Pulmonary artery endothelial cell (primary cell): ENCODE measurements around the gene GDPD2. TPM values are rescaled to one million over a fixed set of nuclear protein-coding genes. Genes with fewer than 3 reads are reported as not detected.

Experiments
- DNase-seq: peaks from one replicate; pipeline ENCODE4 v3.0.0-alpha.2; 2011; ENCODE audit warnings: low read depth, low spot score
- total RNA-seq: library from RNA; depleted of rRNA; stranded (reverse); fragments of >200 nt; gene quantifications from 2 replicates; pipeline ENCODE4 v1.2.3, GENCODE V29; 2014

The GDPD2 gene
- total RNA-seq, 1 donor from 2014 or later: not detected

DNA sequence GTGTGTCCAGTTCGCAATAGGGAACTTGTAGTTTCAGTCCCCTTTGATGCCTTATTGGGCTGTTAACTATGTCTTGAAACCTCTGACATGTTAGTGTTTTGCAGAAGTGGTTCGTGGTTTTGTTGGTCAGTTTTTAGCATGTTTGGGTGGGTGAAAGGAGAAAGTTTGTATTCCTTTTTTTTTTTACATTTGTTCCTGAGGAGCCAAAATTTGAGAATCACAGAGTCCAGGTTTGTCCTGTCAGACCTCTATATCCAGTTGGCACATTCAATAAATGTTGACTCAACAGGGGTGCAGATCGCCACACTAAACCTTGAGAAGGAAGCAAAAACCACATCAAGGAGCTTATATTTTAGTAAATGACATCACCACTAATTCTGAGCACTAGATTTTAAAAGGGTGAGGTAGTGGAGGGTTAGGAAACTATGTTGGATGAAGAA, 47.8 kb downstream of the GDPD2 start:
- DNase-seq: no peak

DNA sequence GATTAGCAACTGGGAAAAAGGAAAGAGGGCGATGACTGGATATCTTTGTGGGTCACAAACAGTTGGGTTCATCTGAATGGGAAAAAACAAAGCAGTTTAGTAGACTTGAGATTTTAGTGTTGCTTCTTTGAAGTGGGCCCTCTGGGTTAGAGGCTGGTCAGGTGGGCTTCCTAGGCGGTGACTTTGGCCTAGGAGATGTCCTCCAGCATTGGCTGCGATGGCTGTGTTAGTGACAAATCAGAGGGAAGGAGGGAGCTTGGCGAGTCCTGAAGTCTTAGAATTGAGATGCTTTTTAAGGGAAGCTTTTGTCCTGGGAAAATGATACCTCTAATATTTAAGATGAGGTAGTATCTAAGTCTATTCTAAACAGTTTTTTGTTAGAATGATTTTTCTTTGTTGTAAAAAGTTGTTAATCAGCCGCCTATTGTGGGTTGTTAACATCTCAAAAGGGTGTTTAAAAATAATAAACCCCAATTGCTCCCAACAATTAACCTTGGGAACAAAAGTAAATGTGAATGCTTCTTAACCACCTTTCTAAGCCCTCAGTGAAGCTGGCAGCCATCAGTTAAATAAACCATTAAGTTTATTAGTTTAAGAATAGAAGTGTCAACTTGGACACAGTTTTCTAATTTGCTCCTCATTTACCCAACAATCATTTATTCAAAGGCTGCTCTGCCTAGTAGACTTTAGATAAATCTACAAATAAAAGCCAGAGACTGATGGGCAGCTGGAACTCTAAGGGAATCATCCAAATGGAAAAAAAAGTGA, 53.2 kb downstream of the GDPD2 start:
- no peak for DNase-seq

DNA sequence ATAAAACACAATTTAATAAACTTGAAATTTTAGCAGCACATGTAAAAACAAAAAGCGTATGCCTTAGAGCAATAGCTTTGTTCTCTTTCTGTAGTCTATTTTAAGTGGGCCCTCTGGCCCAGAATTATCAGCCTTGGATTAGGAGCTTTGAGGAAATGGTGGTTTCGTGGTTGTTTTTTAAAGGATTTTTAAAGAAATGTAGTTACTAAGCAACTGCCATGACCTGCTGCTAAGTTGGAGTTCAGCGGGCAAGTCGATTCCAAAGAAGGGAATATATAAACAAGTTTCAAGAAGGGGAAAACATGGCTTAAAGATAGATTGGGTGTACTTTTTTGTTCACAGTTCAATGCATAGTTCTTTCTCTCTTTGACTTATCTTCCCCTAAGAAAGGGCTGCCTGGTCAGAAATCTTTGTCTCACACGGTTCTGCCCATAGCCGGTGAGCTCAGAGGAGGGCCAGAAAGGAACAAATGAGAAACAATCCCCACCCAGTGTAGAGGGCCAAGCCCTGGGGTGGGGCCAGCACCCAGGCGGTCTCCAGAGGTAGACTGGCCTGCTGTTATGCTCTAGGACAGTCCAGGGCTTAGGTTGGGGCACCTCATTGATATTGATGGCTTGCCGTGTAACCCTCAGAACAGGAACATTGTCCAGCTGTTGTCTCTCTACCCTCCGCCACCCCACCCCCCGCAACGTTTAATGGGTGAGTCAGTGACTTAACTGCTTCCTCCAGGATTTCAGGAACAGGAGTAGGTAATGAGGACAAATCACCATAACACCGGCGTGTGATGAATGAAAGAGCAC, 54.0 kb downstream of the GDPD2 start:
- DNase-seq: no peak

DNA sequence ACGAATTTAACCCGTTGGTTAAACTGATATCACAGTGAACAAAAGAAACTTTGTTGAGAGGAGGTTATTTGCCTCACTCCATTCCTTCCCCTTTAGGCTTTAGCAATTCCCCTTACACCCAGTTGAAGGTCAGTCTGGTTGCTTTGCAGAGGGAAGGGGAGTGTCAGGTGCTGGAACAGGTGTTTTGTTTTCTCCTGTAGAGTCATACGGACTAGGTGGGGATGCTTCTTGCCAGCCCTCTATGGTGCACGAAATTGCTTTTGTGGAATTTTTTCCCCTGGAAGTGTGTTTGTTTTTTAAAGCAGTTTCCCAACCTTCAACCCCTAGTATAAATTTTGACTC, 54.6 kb downstream of the GDPD2 start:
- DNase-seq: no peak

DNA sequence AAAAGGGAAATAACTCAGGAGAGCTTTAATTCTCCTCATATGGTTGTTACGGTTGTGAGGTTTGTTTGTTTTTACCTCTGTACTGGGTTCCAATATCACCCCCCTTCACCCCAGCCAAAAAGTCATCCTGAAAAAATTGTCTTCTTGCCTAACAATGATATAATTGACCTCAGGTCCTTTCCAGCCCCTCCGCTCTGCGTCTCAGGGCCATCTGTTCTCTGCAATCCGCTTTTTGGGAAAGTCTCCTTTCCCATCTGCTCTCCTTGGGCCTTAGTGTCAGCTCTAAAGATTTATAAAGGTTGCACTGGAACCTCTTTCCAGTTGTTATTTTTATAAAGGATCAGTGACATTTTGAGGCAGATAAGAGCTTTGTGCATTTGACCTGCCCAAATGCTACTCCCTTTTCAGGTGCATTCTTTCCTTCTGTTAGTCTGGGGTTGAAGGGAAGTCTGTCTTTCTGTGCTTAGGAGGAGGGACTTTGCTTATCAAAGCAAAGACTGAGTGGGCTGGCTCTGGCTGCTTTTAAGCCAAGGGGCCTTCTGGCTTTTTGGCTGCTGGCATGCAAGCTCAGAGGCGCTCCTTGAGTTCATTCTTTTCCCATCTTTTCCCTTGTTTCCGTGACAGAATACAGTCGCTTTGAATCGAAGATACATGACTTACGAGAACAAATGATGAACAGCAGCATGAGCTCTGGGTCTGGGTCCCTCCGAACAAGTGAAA, 55.6 kb downstream of the GDPD2 start:
- no peak for DNase-seq

DNA sequence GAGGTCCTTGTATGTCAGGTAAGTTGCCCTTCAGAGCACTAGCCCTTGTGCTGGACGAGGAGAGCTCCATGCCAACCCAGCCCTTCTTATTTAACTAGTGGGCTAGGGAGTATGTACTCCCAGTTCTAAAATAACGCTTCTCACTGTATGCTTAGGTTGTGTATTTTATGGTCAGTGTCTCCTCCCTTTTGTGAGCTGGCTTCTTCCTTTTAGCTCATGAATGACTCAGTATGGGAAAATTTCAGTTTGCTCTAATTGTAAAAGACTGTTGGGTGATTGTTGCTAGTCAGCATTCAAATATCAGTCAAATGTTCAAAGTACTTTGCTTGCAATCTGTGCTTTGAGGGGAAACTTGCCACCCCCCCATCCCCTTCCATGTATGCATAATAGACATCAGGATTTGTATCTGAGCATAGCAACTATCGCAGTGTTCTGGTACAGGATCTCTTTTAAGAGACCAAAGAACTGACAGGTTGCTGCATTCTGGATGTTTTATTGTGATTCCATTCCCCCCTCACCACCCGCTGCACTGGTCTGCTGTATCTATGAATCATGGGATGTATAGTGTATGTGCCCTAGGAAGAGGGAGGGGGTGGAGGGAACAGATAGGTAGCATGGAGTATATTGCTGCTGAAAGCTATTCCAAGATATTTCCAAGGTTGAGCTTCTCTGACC, 56.3 kb downstream of the GDPD2 start:
- DNase-seq: no peak

DNA sequence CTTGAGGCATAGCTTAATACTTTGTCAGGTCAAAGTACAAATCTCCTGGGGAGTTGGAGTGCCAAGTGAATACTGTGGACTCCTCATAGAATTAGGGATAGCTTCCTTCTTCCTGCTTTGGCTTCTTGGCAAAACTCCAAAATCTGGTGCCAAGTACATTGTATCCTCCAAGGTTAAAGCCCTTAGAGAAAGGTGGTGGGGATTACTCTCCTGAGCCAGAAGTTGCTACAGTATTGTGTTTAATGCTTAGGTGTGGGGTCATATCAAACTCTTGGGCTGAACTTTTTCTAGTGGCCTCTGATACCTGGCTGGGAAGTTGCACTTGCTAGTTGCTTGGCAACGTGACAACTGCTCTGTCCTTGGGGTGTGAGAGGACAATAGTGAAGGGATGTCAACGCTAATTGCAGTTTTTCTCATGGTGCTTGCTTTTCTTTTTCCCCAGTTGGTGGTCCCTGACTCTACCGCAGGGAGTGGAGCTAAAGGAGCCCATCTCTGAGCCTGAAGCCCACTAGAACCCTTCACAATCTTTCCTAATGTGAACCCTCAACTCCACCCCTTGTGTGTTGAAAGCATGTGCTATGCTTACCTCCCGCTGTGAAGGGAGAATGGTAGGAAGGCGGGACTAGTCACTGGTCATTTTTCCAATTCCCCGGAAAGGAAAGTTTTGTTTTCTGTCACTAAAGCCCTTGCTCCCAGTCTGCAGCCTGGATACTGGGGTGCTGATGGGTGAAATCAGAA, 57.0 kb downstream of the GDPD2 start:
- no peak for DNase-seq

DNA sequence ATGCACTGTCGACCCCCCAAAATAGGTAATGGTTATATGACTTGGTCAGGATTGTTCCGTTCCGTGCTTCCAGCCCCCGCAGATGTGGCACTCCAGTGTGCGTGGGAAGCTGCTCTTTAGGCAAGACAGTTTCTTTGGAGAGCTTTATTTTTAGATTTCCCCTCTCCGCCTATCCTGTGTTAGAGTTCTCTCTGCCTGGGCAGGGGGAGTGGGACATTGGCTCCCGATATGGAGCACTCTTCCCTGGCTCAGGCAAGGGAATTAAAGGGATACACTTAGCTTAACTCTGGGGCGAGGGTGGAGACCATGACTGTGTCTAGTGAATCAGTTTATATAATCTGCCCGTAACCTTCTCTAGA, 57.5 kb downstream of the GDPD2 start:
- no peak for DNase-seq

DNA sequence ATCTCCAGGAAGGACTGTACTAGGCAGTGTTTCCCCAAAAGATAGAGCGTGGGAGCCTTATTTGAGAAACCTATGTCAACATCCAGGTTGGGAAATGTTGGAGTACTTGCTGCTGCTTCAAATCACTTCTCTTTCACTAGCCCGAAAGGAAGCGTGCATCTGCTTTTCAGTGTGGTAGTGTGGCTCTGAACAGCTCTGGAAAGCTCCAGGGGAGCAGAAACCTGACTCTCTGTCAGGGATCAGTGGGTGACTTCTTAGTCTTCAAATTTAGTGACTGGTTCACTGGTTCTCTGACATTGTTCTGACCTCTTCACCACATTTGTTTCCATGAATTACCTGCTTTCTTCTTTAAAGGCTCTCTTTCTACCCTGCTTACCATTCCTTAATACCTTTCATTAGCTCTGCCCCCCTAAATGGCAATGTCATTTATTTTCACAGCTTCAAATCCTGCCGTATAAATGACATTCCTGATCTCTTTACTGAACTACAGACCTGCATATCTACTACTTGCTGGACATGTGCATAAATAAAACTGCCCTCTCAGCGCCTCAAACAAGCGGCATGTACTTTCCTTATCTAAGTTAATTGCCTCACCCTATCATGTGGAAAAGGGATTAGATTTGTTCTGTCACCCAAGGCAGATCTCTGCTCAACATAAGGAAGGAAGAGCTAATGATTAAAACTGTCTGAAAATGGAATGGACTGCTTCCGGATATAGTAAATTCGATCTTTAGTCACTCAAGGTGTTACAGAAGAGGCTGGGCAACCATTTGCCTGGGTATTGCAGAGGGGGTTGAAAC, 58.6 kb downstream of the GDPD2 start:
- no peak for DNase-seq

DNA sequence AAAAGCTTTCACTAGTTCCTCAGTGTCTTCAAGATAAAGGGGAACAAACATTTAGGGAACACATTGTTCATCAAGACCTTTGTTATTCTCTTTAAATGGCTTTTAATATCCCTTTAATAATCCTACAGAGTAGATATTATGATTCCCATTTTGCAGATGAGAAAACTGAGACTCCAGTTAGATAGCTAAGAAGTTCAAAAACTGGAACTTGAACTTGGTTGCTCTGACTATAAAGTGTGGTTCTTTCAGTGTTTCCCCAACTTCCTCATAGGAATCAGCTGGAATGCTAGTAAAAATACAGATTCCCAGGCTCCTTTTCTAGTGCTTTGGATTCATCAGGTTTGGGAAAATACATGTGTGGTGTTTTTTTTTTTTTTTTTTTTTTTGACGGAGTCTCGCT, 59.2 kb downstream of the GDPD2 start:
- no peak for DNase-seq

Other genes with a start within 250 kb of the GDPD2 start
- not detected in 2 replicates for gene DGAT2L6, start 245.8 kb upstream of the GDPD2 start, total RNA-seq
- not detected in 2 replicates for gene AWAT1, start 188.7 kb upstream of the GDPD2 start, total RNA-seq
- gene P2RY4, start 163.1 kb upstream of the GDPD2 start, total RNA-seq: not detected in 2 replicates
- gene ARR3, start 155.0 kb upstream of the GDPD2 start, total RNA-seq: not detected in 2 replicates
- not detected in 2 replicates for gene RAB41, start 141.1 kb upstream of the GDPD2 start, total RNA-seq
- 33.9 and 37.7 TPM in 2 replicates for gene PDZD11, start 133.4 kb upstream of the GDPD2 start, total RNA-seq
- gene KIF4A, start 133.2 kb upstream of the GDPD2 start, total RNA-seq: 13.9 and 26.9 TPM in 2 replicates
- 3.0 and 4.2 TPM in 2 replicates for gene DLG3, start 21.5 kb downstream of the GDPD2 start, total RNA-seq